ENCODE results near the gene TRAF6.

Gene TRAF6

DNA sequence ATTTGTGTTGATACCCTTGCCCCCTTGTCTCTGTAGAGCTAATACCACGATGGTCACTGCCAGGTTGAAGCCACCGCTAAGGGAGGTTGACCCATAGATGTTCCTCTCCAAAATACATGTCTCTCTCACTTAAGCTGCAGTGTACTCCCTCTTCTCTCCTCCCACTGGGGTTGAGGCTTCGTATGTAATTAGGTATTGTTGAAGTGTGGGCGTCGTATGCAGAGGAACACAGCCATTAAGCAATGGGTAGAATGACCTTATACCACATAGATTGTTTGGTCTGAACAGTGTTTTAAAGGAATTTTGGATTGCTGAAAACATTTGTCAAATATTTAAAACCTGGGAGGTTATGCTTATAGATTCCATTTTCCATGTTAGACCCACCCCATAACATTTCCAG is 71.9 kb downstream of the TRAF6 start:
- no peak for TF ChIP-seq SPI1 (IDR thresholded peaks at IDR 0.05; ENCODE audit: borderline replicate concordance, low read depth)
- TF ChIP-seq GABPA (IDR thresholded peaks at IDR 0.05; ENCODE audit: low read depth), result no peak
- no peak for TF ChIP-seq REST (IDR thresholded peaks at IDR 0.05; ENCODE audit: insufficient replicate concordance, low read depth)
- TF ChIP-seq POLR2AphosphoS5 (IDR thresholded peaks at IDR 0.05; ENCODE audit: low read depth), result no peak
- TF ChIP-seq, protein P1, sequence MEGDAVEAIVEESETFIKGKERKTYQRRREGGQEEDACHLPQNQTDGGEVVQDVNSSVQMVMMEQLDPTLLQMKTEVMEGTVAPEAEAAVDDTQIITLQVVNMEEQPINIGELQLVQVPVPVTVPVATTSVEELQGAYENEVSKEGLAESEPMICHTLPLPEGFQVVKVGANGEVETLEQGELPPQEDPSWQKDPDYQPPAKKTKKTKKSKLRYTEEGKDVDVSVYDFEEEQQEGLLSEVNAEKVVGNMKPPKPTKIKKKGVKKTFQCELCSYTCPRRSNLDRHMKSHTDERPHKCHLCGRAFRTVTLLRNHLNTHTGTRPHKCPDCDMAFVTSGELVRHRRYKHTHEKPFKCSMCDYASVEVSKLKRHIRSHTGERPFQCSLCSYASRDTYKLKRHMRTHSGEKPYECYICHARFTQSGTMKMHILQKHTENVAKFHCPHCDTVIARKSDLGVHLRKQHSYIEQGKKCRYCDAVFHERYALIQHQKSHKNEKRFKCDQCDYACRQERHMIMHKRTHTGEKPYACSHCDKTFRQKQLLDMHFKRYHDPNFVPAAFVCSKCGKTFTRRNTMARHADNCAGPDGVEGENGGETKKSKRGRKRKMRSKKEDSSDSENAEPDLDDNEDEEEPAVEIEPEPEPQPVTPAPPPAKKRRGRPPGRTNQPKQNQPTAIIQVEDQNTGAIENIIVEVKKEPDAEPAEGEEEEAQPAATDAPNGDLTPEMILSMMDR (IDR thresholded peaks at IDR 0.05; ENCODE audit: insufficient read depth, low read length), result no peak
- DNase-seq (ENCODE audit: low read depth in 1 of 2, low spot score in 1 of 2), result no peak
- Histone ChIP-seq H3K27me3 (ENCODE audit: insufficient read depth, poor library complexity, severe bottlenecking) (no peaks in the 10 kb centered on the region), H3K27ac (replicated peaks) (no peak overlapping the region), H3K4me3 (replicated peaks; ENCODE audit: insufficient read depth, low read length) (no peak overlapping the region)

DNA sequence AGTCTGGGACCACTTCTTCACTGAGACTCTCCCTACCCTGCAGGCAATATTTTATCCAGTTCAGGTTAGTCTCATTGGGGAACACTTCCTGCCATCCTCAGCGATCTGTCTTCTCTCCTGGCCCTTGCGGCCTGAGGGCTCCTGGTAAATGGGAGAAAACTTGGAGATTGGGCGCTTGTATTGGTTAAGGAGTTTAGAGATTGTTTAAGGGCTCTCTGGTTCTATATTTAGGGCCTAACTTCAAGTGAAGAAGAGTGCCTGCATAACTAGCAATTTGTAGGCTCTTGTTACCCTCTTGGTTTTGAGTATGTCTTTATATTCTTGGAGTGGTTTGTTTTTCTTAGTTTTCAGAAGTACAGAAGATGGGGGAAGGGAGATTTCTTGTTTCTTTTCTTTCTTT is 72.7 kb downstream of the TRAF6 start:
- H3K27me3 ChIP-seq (ENCODE audit: insufficient read depth, poor library complexity, severe bottlenecking), result no peaks in the 10 kb centered on the region
- no peak for DNase-seq (ENCODE audit: low read depth in 1 of 2, low spot score in 1 of 2)
- no peak for TF ChIP-seq GABPA (IDR thresholded peaks at IDR 0.05; ENCODE audit: low read depth)
- H3K27ac ChIP-seq (replicated peaks), result no peak overlapping the region
- no peak overlapping the region for H3K4me3 ChIP-seq (replicated peaks; ENCODE audit: insufficient read depth, low read length)
